ENCODE results near the gene NUAK1. TPM values are rescaled to one million over a fixed set of nuclear protein-coding genes. Genes with fewer than 3 reads are reported as not detected.

Gene NUAK1
- total RNA-seq, 1 donor from 2014 or later, result 38.6 TPM

DNA sequence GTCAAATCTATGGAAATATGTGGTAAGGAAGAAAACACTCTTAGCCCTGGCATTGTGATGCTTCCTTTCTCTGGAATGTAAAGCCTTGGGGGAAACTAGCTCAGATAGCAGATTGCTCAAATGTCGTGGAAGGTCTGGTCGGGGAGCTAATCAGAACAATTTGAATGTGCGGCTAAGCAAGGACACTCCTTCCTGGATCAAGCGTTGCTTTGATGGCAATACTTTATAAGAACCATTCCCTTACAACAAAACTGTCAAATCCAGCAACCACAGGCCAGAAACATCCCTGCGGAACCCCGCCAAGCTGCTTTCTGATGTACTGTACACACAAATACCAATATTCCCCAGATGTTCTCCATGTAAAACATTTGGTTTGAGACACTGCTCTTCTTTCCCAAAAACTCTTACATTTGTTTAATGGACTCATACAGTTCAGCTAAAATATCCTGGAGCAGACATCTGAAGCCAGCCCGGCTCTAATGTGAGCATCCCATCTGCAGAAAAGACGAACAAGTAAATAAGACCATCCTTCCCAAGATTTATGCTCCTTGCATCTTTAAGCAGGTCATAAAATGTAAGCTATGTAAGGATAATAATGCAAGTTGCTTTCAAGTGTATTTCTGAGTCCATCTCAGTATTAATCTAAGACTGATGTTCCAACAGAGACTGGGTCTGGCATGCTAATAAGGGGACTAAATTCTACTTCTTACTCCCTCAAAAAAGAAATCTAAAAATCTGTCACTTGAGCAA lies 20.2 kb downstream of the NUAK1 start:
- ATAC-seq, result no peak
- intact Hi-C loops (cut with DNase I), result no loop called here
- no peak for DNase-seq (ENCODE audit: low spot score)

GRCh38 chr12:106115440-106115839 lies 23.3 kb downstream of the NUAK1 start:
- DNase-seq (ENCODE audit: low spot score) (no peak), ATAC-seq (no peak)
- intact Hi-C loops (cut with DNase I), result no loop called here

- intact Hi-C loops (cut with DNase I), result no loop called here
- DNase-seq (ENCODE audit: low spot score), result no peak
- ATAC-seq, result peak; percentile 71
Measured at GRCh38 chr12:106114447-106115068, 24.2 kb downstream of the NUAK1 start.

- DNase-seq (ENCODE audit: low spot score) (no peak), ATAC-seq (peak; percentile 91)
- intact Hi-C loops (cut with DNase I), result no loop called here
Measured at GRCh38 chr12:106113824-106114446, 24.8 kb downstream of the NUAK1 start.

GRCh38 chr12:106113446-106113823 lies 25.3 kb downstream of the NUAK1 start:
- DNase-seq (ENCODE audit: low spot score) (no peak), ATAC-seq (no peak)
- intact Hi-C loops (cut with DNase I), result no loop called here

GRCh38 chr12:106113042-106113441 lies 25.7 kb downstream of the NUAK1 start:
- no peak for DNase-seq (ENCODE audit: low spot score)
- intact Hi-C loops (cut with DNase I), result no loop called here
- no peak for ATAC-seq

- intact Hi-C loops (cut with DNase I), result no loop called here
- ATAC-seq (no peak), DNase-seq (ENCODE audit: low spot score) (no peak)
Measured at GRCh38 chr12:106112145-106112821, 26.5 kb downstream of the NUAK1 start.

DNA sequence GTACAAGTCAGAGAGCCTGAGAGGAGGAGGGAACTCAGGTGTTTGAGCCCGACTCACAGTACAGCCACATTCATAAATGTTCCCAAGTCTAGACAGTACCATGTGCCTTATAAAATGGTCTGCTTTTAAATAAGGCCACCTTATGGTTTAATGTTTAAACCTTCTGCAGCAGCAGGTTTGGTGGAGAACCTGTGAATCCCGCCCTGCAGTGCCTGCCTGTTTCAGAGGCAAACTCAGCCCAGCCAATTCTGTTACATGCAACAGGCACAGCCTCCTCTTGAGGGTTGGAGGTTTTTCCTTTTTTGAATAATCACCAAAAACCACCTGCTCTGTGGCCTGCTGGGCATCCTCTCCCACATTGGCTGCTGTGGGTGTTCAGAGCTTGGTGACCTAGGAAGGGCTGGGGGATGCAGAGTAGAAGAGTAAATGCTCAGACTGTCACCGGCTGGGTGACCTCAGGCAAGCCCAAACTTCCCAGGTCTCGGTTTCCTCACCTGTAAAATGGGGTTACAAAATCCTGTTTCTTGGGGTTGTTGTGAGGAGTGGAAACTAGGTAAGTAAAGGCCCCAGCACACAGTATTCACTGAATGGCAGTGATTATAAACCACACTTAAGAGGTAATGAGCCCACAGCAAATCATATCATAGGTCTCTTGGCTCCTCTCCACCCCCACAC lies 28.0 kb downstream of the NUAK1 start:
- intact Hi-C loops (cut with DNase I), result no loop called here
- DNase-seq (ENCODE audit: low spot score), result no peak
- no peak for ATAC-seq

DNA sequence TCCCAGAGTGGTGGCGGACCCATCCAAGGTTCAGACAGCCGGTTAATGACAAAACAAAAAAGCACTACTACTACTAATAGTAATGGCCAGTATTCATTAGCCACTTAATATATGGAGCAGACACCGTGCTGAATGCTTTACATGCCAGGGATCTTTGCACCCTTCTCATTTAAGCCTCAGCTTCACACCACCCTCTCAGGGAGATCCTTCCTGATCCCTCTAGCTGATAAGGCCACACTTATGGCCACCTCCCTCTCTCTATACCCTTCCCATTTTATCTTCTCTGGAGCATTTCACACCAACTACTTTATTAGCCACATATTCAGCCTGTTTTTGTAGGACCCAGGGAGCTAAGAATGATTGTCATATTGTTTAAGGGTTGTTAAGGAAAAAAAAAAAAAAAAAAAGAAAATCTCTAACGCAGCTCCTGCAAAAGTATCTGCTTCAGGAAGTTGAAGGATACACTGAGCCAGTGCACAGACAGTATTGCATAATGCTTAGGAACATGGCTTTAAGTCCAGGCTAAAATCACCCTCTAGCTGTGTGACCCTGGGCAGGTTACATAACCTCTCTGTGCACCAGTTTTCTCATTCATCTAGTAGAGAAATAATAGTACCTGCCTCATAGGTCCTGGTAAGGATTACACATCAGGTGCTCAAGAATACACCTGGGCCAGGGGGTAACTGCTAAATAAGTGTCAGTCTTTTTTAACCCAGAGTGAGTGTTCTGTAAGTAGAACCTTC lies 29.4 kb downstream of the NUAK1 start:
- DNase-seq (ENCODE audit: low spot score) (no peak), ATAC-seq (no peak)
- intact Hi-C loops (cut with DNase I), result no loop called here

DNA sequence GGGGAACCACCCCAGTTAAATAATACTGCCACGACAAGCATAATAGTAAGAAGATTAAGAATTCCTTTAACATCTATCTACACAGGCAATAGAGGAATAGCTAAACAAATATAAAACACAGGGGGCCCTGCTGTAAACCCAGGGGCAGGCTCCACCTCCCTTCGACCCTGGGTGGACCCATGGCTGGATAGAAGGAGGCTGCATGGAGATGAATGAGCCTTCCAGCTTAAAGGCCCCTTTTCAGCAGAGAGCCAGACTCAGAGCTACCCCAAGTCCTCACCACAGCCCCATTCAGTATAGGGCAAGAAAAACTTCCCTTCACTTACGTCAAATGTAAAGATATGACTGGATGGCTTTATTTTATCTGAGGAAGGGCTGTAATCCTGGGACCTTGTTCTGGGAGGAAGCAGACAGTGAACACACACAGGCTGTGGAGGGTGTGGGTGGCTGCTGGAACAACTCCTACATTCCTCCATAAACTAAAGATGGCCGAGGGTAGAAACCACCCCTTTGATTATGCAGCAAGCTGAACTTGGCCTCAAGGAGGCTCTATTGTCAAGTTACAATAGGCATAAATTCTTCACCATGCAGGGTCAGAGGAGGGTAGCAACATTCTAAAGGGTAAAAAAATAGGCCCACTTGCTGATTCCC lies 30.4 kb downstream of the NUAK1 start:
- ATAC-seq, result peak; percentile 70
- DNase-seq (ENCODE audit: low spot score), result no peak
- intact Hi-C loops (cut with DNase I), result no loop called here

DNA sequence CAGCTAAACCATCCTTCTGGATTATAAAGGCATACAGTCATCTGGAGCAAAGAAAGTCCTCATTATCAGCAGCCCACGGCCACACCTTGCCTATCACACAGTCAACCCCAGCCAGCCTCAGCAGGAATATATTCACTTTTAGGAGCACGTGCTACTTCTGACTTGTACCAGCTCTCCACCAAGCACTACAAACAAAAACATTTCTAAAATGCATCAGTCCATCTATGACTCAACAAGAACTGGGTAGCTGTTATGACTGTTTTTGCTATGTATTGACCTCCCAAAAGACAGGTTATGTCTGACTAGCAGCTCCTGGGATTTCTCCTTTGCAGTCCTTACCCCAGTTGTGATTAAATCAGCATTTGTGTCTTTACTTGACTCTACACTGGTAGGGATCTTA lies 31.2 kb downstream of the NUAK1 start:
- ATAC-seq (no peak), DNase-seq (ENCODE audit: low spot score) (no peak)
- intact Hi-C loops (cut with DNase I), result no loop called here

DNA sequence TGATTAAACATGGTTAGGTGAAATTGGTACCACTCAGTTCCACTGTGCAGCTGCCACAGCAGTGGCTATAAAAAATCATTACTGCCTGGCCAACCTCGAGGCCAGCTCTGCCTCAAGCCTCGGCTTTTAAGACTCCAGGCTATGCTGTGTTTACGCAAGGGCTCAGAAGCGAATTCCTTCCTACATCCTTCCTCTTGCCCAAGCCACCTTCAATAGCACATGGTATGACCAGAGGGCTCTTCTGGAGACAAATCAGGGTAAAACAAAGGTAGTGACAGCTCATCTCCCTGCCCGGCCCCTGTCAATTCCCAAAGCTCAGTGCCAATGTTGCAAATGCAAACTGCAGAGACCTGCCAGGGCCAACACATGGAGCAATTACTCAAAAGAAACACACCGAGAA lies 31.9 kb downstream of the NUAK1 start:
- no peak for DNase-seq (ENCODE audit: low spot score)
- peak; percentile 25 for ATAC-seq
- intact Hi-C loops (cut with DNase I), result no loop called here

DNA sequence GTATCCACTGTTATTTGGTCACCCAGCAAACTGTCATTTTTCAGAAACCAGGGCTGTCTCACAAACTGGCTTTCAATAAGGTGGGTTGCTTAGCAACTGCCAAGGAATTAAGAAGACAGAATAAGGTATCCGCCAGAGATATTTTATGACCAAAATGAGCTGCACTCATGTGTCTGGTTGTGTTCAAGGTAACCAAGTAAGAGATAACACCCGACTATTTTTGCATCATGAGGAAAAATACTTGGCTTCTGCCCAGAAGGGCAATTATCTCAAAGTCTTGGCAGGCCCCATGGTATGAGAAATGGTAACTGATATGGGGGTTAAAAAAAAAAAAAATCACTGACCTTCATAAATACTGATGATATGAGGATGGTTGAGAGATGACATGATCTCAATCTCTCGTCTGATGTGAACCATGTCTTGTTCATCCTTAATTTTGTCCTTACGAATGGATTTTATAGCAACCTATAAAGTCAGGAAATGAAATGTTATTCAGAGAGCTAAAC lies 32.6 kb downstream of the NUAK1 start:
- ATAC-seq (no peak), DNase-seq (ENCODE audit: low spot score) (no peak)
- intact Hi-C loops (cut with DNase I), result no loop called here

DNA sequence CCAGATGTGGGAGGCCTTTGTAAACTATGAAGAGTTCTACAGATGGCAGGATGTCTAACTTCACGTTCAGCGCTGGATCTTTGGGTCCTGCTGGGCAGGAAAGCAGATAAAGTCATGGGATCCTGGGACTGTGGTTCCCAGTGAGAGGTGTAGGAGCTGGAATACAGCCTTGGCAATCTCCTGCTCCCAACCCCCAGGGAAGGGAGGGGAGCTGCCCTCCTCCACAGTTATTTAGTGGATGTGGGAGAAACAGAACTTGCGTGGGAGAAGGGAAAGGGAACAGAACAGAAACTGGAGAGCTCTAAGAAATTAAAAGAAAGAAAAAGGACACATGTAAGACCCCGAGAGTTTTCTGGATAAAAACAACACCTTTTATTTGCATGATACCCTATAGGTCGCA lies 37.0 kb downstream of the NUAK1 start:
- intact Hi-C loops (cut with DNase I), result no loop called here
- ATAC-seq (no peak), DNase-seq (ENCODE audit: low spot score) (no peak)

GRCh38 chr12:106098691-106099200 lies 40.0 kb downstream of the NUAK1 start:
- no peak for DNase-seq (ENCODE audit: low spot score)
- intact Hi-C loops (cut with DNase I), result no loop called here

DNA sequence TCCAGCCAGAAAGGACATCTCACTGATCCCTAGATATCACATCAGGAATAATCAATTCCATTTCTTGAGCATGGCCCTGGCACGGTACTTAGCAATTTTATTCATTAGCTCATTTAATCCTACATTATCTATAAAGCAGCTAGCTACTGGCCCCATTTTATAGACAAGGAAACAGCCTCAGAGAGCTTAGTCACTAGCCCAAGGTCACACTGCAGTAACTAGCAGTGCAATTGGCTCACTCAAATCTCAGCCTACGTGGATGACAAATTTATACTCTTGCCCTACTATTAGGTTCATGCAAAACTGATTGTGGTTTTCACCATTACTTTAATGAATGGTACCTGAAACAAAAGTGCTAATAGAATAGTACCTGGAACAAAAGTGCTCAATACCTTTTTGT lies 41.7 kb downstream of the NUAK1 start:
- ATAC-seq (no peak), DNase-seq (ENCODE audit: low spot score) (no peak)
- intact Hi-C loops (cut with DNase I), result no loop called here

More at GRCh38 chr12:106098691-106099200, 40.0 kb downstream of the NUAK1 start:
- no peak for ATAC-seq

GRCh38 chr12:106096376-106096775 lies 42.4 kb downstream of the NUAK1 start:
- ATAC-seq (peak; percentile 95), DNase-seq (ENCODE audit: low spot score) (no peak)
- intact Hi-C loops (cut with DNase I), result no loop called here

DNA sequence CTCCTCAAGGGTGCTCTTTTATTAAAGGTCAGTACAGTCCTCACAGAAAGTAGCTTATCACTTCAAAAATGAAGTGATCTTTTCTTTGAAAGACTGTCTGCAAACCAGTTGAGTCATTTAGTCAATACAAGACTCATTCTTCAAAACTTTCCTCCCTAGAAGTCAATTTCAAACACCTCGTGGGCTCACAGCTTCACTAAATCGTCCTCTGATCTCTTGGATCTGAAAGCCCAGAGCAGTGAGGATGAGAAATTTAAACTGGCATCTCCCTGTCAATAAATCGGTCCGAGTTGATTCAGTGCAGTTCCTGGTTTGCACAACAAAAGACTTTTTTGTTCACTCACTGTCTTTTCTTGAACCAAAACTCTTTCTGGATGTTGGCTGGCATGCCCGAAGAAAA lies 44.5 kb downstream of the NUAK1 start:
- intact Hi-C loops (cut with DNase I), result no loop called here

More for the DNA sequence above, 44.5 kb downstream of the NUAK1 start:
- DNase-seq (ENCODE audit: low spot score), result no peak
- ATAC-seq, result no peak

Measured in sciatic nerve (tissue), 2 donors.